Tibial nerve (tissue), 3 donors: ENCODE results near the gene NMT2.

Experiments
- POLR2A ChIP-seq, 2 donors: fragments of 450-650 bp; IDR thresholded peaks; one replicate each; pipeline ENCODE4 v1.6.1; 2017; ENCODE audit warnings: antibody characterized with exemption in 2 of 2, mild to moderate bottlenecking in 2 of 2, moderate library complexity in 2 of 2
- TF ChIP-seq, protein P1 (sequence below), 5 experiments: fragments of 200-600 bp in 3 of 5; fragments of 450-650 bp in 2 of 5; sonication (generic) in 3 of 5; IDR thresholded peaks; one replicate each; pipeline ENCODE4 v1.5.1; 2016 to 2019; ENCODE audit warnings: antibody characterized with exemption in 5 of 5, mild to moderate bottlenecking in 3 of 5, moderate library complexity in 2 of 5

DNA sequence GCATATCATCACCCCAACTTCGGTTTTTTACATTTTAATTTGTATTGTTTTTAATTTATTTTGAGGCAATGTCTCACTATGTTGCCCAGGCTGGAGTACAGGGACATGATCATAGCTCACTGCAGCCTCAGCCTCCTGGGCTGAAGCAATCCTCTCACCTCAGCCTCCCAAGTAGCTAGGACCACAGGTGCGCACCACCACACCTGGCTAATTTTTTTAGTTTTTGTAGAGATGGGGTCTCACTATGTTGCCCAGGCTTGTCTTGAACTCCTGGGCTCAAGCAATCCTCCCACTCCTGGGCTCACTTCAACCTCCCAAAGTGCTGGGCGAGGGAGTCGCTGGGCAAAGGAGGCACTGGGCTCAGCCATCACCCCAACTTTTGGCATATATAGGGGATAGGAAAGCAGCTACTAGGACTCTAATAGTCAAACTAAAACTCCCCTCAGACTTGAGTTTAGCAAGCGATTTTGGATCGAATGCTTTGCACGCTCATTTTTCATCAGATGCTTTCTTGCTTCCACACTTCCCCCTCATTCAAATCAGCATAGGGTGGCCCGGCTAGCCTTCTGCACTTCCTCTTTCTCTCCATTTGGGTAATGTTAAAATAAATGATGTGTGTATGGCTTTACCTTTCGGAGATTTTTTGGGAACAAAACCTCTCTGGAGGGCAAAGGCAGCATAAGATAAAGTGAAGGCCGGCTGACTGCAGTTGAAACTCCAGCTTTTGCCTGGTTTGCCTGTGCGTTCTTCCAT lies 20.8 kb upstream of the NMT2 start:
- TF ChIP-seq POLR2A (IDR thresholded peaks at IDR 0.05), result no peak
- TF ChIP-seq, protein P1, sequence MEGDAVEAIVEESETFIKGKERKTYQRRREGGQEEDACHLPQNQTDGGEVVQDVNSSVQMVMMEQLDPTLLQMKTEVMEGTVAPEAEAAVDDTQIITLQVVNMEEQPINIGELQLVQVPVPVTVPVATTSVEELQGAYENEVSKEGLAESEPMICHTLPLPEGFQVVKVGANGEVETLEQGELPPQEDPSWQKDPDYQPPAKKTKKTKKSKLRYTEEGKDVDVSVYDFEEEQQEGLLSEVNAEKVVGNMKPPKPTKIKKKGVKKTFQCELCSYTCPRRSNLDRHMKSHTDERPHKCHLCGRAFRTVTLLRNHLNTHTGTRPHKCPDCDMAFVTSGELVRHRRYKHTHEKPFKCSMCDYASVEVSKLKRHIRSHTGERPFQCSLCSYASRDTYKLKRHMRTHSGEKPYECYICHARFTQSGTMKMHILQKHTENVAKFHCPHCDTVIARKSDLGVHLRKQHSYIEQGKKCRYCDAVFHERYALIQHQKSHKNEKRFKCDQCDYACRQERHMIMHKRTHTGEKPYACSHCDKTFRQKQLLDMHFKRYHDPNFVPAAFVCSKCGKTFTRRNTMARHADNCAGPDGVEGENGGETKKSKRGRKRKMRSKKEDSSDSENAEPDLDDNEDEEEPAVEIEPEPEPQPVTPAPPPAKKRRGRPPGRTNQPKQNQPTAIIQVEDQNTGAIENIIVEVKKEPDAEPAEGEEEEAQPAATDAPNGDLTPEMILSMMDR (IDR thresholded peaks at IDR 0.05), result no peak
